GM21723 (cell line): Measurements from ENCODE around the gene CENPVL3.
A peak's percentile ranks its signal among the peaks of the same experiment; 100 is the strongest.
"Not testable (repeated sequence)": the region's sequence is repeated elsewhere in the genome, so short reads cannot be mapped to it uniquely, and the experiment has no call there.

Source experiments
- ATAC-seq: cut with Tn5 transposase; IDR thresholded peaks from one replicate; pipeline ENCODE4 v1.9.1; 2021; ENCODE audit warnings: mild to moderate bottlenecking, moderate library complexity; ENCODE audit not compliant: unreplicated experiment

Gene CENPVL3

GRCh38 chrX:51618241-51619155 lies at the start of gene CENPVL3:
TSS of gene CENPVL3 (minus strand) at chrX:51618912. CDS start at chrX:51618873, 39 bp downstream.
- ATAC-seq = not testable (repeated sequence)

DNA sequence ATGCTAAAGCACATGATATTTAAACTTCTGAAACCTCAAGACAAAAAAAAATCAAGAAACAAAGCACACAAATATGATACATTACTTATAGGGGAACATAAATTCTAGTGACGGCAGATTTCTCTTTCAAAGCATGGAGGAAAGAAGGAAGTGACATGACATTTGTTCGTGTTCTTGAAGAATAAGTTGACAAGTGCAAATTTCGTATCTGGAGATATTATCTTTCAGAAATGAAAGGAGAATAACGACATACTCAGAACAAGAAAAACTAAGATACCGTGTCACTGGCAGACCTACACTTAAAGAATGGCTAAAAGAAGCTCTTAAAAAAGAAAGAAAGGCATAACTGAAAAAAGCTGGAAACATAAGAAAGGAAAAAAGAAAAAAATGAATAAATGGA lies 47.3 kb upstream of the CENPVL3 start:
- ATAC-seq = no peak

DNA sequence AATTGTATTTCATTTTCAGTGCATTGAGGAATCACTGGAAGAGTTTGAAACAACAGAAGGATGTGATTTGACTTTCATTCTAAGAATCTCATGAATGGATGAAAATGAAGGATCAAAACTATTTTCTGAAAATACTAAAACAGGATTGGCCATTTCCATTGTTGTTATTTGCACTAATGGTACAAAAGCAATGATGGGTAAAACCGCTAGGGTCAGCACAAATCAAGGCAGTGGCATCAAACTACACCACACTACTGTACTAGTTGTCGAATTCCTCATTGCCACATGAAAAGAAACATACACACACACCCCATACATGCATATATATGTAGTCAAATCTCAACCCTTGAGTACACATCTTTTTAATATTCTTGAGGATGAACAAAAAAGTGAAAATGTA lies 24.7 kb upstream of the CENPVL3 start:
- no peak for ATAC-seq

- ATAC-seq = no peak
Measured at GRCh38 chrX:51641421-51642021, 22.8 kb upstream of the CENPVL3 start.

- not testable (repeated sequence) for ATAC-seq
Measured at GRCh38 chrX:51636511-51636910, 17.8 kb upstream of the CENPVL3 start.

GRCh38 chrX:51614353-51615012 lies 4.2 kb downstream of the CENPVL3 start:
- ATAC-seq = peak; percentile 56

DNA sequence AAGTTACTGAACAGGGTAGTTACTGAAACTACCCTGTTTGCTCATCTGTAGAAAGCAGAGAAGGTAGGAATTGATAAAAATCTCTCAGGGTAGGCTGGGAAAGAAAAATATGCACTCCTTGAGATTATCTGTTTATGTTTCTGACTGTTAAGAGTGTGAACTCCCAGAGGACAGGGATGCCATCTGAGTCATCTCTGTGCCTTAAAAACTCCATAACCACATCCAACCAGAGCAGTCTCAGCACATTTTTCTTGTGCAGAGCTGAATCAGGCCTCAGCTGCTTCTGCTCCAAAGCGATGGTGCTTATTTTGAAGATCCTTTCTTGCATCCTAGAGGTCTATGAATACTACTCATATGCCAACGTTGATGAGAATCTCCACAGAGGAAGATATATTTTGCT lies 9.9 kb downstream of the CENPVL3 start:
- no peak for ATAC-seq

DNA sequence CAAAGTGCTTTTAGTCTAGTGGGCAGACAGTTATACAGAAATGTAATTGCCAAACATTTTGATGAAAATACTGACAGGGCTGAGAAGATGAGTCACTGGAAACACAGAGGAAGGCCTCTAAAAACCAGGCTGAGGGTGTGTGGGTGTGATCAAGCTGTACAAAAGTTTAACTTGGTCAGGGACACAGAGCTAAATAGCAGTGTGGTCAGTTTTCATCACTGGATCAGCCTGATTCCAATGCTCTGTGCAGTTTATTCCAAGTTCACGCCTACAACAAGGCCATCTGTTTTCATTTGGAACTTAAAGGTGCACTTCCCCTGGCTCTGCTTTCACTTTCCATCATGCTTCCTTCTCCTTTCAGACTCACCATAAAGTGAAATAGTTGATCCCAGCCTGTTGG lies 10.6 kb downstream of the CENPVL3 start:
- no peak for ATAC-seq

GRCh38 chrX:51606446-51606845 lies 12.3 kb downstream of the CENPVL3 start:
- ATAC-seq = no peak

GRCh38 chrX:51598899-51599298 lies 19.8 kb downstream of the CENPVL3 start:
- no peak for ATAC-seq

DNA sequence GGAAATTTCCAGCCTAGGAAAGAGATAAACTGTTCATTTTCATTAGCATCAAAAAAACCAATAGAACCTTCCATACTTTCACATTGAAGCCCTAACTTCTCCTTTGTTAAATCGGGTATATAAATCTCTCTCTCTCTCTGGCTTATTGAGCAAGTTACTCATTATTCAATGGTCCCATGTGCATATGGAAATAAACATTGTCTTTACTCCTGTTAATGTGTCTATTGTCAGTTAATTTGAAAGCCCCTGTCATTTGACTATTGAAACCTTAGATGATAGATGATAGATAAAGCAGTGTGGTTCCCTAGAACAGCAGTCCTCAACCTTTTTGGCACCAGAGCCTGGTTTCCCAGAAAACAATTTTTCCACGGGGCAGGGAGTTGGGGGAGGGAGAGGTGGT lies 46.8 kb downstream of the CENPVL3 start:
- ATAC-seq = no peak

GRCh38 chrX:51569561-51569960 lies 49.2 kb downstream of the CENPVL3 start:
- no peak for ATAC-seq

DNA sequence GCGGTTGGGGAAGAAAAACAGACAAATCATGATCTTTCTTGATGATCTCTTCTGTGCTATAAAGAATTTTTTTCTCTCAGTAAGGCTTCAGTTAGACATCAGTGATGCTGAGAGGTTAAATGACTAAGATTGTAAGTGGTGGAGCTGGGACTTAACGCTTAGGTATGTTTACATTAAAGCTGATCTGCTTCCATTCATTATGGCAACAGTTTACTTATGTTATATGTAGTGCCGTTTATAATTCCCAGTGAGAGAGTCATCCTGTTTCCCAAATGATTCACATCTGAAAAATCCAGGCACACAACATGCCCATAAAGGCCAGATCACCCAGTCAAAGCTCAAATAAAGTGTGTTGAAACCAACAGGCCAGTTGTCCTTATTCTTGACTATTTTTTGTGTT lies 50.1 kb downstream of the CENPVL3 start:
- no peak for ATAC-seq
